ENCODE results near the gene ZNF235. TPM values are rescaled to one million over a fixed set of nuclear protein-coding genes. Genes with fewer than 3 reads are reported as not detected.

ZNF235 gene
- total and polyA plus RNA-seq, 4 donors: 0.96 to 5.3 (median 2.1) TPM

DNA sequence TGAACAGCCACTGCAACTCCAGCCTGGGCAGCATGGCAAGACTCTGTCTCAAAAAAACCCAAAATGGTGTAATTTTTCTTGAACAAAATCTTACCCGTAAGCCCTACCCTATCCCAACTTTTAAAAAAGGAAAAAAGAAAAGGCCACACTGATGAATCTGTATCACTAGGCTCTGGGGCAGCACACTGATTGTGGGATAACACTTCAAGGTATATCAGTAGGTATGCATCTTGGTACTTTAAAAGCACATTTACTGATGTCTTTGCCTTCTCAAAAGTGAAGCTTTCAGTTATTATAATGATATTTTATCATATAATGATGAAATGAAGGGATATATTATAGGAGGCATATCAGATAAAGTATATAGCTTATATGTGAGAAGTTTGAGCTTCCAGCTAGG lies 27.3 kb upstream of the ZNF235 start:
- peak overlapping the region in 2 of 3 donors; percentile 40 to 52 for H3K4me3 ChIP-seq (ENCODE audit: low read depth in 1 of 3, low read length in 3 of 3)
- peaks cover 13 to 87% (median 73%) of the 10 kb centered on the region in 4 donors for H3K36me3 ChIP-seq (ENCODE audit: control insufficient read depth in 4 of 4, insufficient read depth in 3 of 4, low read depth in 1 of 4, low read length in 3 of 4)
- no peak for TF ChIP-seq FOXA2 (IDR thresholded peaks at IDR 0.05)
- no peak for TF ChIP-seq HNF4A (conservative IDR thresholded peaks at IDR 0.05)
- TF ChIP-seq, protein P1, sequence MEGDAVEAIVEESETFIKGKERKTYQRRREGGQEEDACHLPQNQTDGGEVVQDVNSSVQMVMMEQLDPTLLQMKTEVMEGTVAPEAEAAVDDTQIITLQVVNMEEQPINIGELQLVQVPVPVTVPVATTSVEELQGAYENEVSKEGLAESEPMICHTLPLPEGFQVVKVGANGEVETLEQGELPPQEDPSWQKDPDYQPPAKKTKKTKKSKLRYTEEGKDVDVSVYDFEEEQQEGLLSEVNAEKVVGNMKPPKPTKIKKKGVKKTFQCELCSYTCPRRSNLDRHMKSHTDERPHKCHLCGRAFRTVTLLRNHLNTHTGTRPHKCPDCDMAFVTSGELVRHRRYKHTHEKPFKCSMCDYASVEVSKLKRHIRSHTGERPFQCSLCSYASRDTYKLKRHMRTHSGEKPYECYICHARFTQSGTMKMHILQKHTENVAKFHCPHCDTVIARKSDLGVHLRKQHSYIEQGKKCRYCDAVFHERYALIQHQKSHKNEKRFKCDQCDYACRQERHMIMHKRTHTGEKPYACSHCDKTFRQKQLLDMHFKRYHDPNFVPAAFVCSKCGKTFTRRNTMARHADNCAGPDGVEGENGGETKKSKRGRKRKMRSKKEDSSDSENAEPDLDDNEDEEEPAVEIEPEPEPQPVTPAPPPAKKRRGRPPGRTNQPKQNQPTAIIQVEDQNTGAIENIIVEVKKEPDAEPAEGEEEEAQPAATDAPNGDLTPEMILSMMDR (IDR thresholded peaks at IDR 0.05; ENCODE audit: low read depth, low read length, missing input control): no peak
- no peak for TF ChIP-seq EGR1 (IDR thresholded peaks at IDR 0.05; ENCODE audit: low read depth in 2 of 2)
- TF ChIP-seq GABPA (IDR thresholded peaks at IDR 0.05 in 1 of 2, conservative IDR thresholded peaks at IDR 0.05 in 1 of 2): no peak
- no peak for TF ChIP-seq FOXA1 (IDR thresholded peaks at IDR 0.05)
- TF ChIP-seq, protein P2, sequence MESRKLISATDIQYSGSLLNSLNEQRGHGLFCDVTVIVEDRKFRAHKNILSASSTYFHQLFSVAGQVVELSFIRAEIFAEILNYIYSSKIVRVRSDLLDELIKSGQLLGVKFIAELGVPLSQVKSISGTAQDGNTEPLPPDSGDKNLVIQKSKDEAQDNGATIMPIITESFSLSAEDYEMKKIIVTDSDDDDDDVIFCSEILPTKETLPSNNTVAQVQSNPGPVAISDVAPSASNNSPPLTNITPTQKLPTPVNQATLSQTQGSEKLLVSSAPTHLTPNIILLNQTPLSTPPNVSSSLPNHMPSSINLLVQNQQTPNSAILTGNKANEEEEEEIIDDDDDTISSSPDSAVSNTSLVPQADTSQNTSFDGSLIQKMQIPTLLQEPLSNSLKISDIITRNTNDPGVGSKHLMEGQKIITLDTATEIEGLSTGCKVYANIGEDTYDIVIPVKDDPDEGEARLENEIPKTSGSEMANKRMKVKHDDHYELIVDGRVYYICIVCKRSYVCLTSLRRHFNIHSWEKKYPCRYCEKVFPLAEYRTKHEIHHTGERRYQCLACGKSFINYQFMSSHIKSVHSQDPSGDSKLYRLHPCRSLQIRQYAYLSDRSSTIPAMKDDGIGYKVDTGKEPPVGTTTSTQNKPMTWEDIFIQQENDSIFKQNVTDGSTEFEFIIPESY (IDR thresholded peaks at IDR 0.05): no peak
- TF ChIP-seq NR2F2 (IDR thresholded peaks at IDR 0.05): no peak
- TF ChIP-seq TAF1 (conservative IDR thresholded peaks at IDR 0.05): no peak
- DNase-seq (ENCODE audit: low spot score): no peak
- H3K4me1 ChIP-seq (ENCODE audit: control insufficient read depth in 4 of 4, insufficient read depth in 4 of 4, low read length in 3 of 4): no peaks in the 10 kb centered on the region
- H3K27me3 ChIP-seq (ENCODE audit: control insufficient read depth in 4 of 4, insufficient read depth in 4 of 4, low read length in 3 of 4): no peaks in the 10 kb centered on the region
- WGBS: 100% methylated on average over 1 of the region's 1 CpG
- H3K9me3 ChIP-seq (ENCODE audit: control insufficient read depth in 4 of 4, low read length in 3 of 4): peaks cover 36 to 87% (median 70%) of the 10 kb centered on the region in 4 donors
- H3K27ac ChIP-seq (ENCODE audit: low read depth in 1 of 2, low read length in 2 of 2): no peak overlapping the region
- no peak overlapping the region for H3K9ac ChIP-seq (ENCODE audit: low read depth in 1 of 2, low read length in 2 of 2)

DNA sequence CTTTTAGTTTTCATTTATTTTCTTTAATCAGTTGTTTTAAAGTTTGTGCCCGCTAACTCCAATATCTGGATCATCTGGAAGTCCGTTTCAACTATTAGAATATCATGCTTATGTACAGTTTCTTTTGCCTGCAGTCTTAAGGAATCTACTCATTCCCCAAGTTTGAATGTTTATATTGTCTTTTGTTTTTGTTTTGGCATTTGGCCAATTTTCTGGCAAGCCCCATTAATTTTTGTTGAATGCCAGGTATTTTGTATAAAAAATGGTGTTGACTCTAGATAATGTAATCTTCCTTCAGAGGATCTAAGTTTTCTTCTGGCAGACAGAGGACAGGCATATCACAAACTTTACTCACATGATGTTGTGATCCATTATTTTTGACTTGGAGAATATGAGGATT lies 11.1 kb upstream of the ZNF235 start:
- H3K9ac ChIP-seq (ENCODE audit: low read depth in 1 of 2, low read length in 2 of 2): no peak overlapping the region
- WGBS: 96% methylated on average over 2 of the region's 2 CpGs
- H3K27me3 ChIP-seq (ENCODE audit: control insufficient read depth in 4 of 4, insufficient read depth in 4 of 4, low read length in 3 of 4): no peaks in the 10 kb centered on the region
- peaks cover 0 to 2% (median 0%) of the 10 kb centered on the region in 4 donors for H3K36me3 ChIP-seq (ENCODE audit: control insufficient read depth in 4 of 4, insufficient read depth in 3 of 4, low read depth in 1 of 4, low read length in 3 of 4)
- H3K9me3 ChIP-seq (ENCODE audit: control insufficient read depth in 4 of 4, low read length in 3 of 4): peaks cover 6 to 57% (median 30%) of the 10 kb centered on the region in 4 donors
- H3K4me1 ChIP-seq (ENCODE audit: control insufficient read depth in 4 of 4, insufficient read depth in 4 of 4, low read length in 3 of 4): no peaks in the 10 kb centered on the region
- H3K27ac ChIP-seq (ENCODE audit: low read depth in 1 of 2, low read length in 2 of 2): no peak overlapping the region
- no peak for TF ChIP-seq RXRA (IDR thresholded peaks at IDR 0.05)
- TF ChIP-seq, protein P3, sequence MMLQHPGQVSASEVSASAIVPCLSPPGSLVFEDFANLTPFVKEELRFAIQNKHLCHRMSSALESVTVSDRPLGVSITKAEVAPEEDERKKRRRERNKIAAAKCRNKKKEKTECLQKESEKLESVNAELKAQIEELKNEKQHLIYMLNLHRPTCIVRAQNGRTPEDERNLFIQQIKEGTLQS (IDR thresholded peaks at IDR 0.05): no peak
- TF ChIP-seq, protein P4, sequence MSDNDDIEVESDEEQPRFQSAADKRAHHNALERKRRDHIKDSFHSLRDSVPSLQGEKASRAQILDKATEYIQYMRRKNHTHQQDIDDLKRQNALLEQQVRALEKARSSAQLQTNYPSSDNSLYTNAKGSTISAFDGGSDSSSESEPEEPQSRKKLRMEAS (IDR thresholded peaks at IDR 0.05): no peak
- TF ChIP-seq YY1 (IDR thresholded peaks at IDR 0.05): no peak
- TF ChIP-seq JUND (IDR thresholded peaks at IDR 0.05): no peak
- no peak for TF ChIP-seq TAF1 (conservative IDR thresholded peaks at IDR 0.05)
- TF ChIP-seq, protein P2 (IDR thresholded peaks at IDR 0.05): no peak
- H3K4me3 ChIP-seq (ENCODE audit: low read depth in 1 of 3, low read length in 3 of 3): no peak overlapping the region
- DNase-seq (ENCODE audit: low spot score): no peak
